Osteocyte (in vitro differentiated cells): ENCODE measurements around the gene MRFAP1. TPM values are rescaled to one million over a fixed set of nuclear protein-coding genes. Genes with fewer than 3 reads are reported as not detected.

Experiments used
- DNase-seq: peaks from one replicate; pipeline ENCODE4 v3.0.0; 2021; ENCODE audit warnings: mixed read lengths; ENCODE audit not compliant: unreplicated experiment; ENCODE audit errors: extremely low spot score
- H3K27ac Mint-ChIP-seq: one replicate; pipeline ENCODE4 v1.8.0; 2021; ENCODE audit warnings: mild to moderate bottlenecking, mixed read lengths; ENCODE audit not compliant: unreplicated experiment
- H3K27me3 Mint-ChIP-seq: one replicate; pipeline ENCODE4 v1.8.0; 2021; ENCODE audit warnings: mixed read lengths; ENCODE audit not compliant: unreplicated experiment
- H3K36me3 Mint-ChIP-seq: one replicate; pipeline ENCODE4 v1.8.0; 2021; ENCODE audit warnings: mixed read lengths; ENCODE audit not compliant: unreplicated experiment
- H3K4me1 Mint-ChIP-seq: one replicate; pipeline ENCODE4 v1.8.0; 2021; ENCODE audit warnings: mixed read lengths; ENCODE audit not compliant: unreplicated experiment
- H3K4me3 Mint-ChIP-seq: one replicate; pipeline ENCODE4 v1.8.0; 2021; ENCODE audit warnings: mild to moderate bottlenecking, moderate library complexity, mixed read lengths; ENCODE audit not compliant: unreplicated experiment
- H3K9me3 Mint-ChIP-seq: one replicate; pipeline ENCODE4 v1.8.0; 2021; ENCODE audit warnings: mixed read lengths; ENCODE audit not compliant: unreplicated experiment
- CTCF ChIP-seq: fragments of 200-600 bp; sonication (generic); IDR thresholded peaks from 2 replicates; pipeline ENCODE4 v1.5.0; 2021; ENCODE audit warnings: antibody characterized with exemption, mild to moderate bottlenecking, moderate library complexity
- total RNA-seq: library from RNA; stranded (reverse); gene quantifications from 2 replicates; pipeline ENCODE4 v1.2.1, GENCODE V29; 2021

Gene MRFAP1
- total RNA-seq, 1 donor from 2014 or later = 310 TPM

- no peaks in the 10 kb centered on the region for H3K27me3 Mint-ChIP-seq
- H3K4me3 Mint-ChIP-seq = no peak overlapping the region
- DNase-seq = no peak
- H3K9me3 Mint-ChIP-seq = peaks cover 3% of the 10 kb centered on the region
- TF ChIP-seq CTCF = no peak
- no peak overlapping the region for H3K27ac Mint-ChIP-seq
- H3K4me1 Mint-ChIP-seq = no peaks in the 10 kb centered on the region
- H3K36me3 Mint-ChIP-seq = peaks cover 2% of the 10 kb centered on the region
These were observed 15.4 kb downstream of the MRFAP1 start for GRCh38 chr4:6655924-6656323.

- Mint-ChIP-seq H3K27me3 (no peaks in the 10 kb centered on the region), H3K4me1 (no peaks in the 10 kb centered on the region), H3K27ac (no peak overlapping the region), H3K9me3 (peaks cover 3% of the 10 kb centered on the region), H3K4me3 (no peak overlapping the region), H3K36me3 (peaks cover 2% of the 10 kb centered on the region)
- no peak for TF ChIP-seq CTCF
- DNase-seq = no peak
These were observed 17.0 kb downstream of the MRFAP1 start for GRCh38 chr4:6657242-6658208.

- Mint-ChIP-seq H3K27me3 (no peaks in the 10 kb centered on the region), H3K36me3 (peaks cover 2% of the 10 kb centered on the region), H3K27ac (no peak overlapping the region), H3K4me3 (no peak overlapping the region), H3K4me1 (no peaks in the 10 kb centered on the region), H3K9me3 (peaks cover 3% of the 10 kb centered on the region)
- DNase-seq = no peak
- TF ChIP-seq CTCF = no peak
These were observed 17.7 kb downstream of the MRFAP1 start for GRCh38 chr4:6658209-6658595.

- Mint-ChIP-seq H3K27me3 (no peaks in the 10 kb centered on the region), H3K4me3 (peak overlapping the region; percentile 26)
- DNase-seq = no peak
These were observed 18.2 kb downstream of the MRFAP1 start for GRCh38 chr4:6658597-6659075.

More at GRCh38 chr4:6658597-6659075, 18.2 kb downstream of the MRFAP1 start:
- Mint-ChIP-seq H3K36me3 (peaks cover 2% of the 10 kb centered on the region), H3K27ac (no peak overlapping the region), H3K9me3 (peaks cover 3% of the 10 kb centered on the region), H3K4me1 (no peaks in the 10 kb centered on the region)
- TF ChIP-seq CTCF = no peak
